Activated T-helper 17 cell treated with anti-CD3 and anti-CD28 coated beads, Interleukin-2, amount 50 U/mL, for 72 hours (primary cell): ENCODE results near the gene ATF3. TPM values are rescaled to one million over a fixed set of nuclear protein-coding genes. Genes with fewer than 3 reads are reported as not detected.
A peak's percentile ranks its signal among the peaks of the same experiment; 100 is the strongest.

Experiments
- ATAC-seq: fragments of 150-1000 bp; cut with Tn5 transposase; replicated peaks from 2 replicates; pipeline ENCODE4 v1.10.0; 2021; ENCODE audit warnings: mild to moderate bottlenecking, moderate library complexity
- H3K27ac Mint-ChIP-seq: one replicate; pipeline ENCODE4 v1.8.0; 2022; ENCODE audit warnings: mixed read lengths
- H3K27me3 Mint-ChIP-seq: one replicate; pipeline ENCODE4 v1.8.0; 2022; ENCODE audit warnings: mixed read lengths
- H3K36me3 Mint-ChIP-seq: one replicate; pipeline ENCODE4 v1.8.0; 2022; ENCODE audit warnings: low read depth, mild to moderate bottlenecking, mixed read lengths
- H3K4me1 Mint-ChIP-seq: one replicate; pipeline ENCODE4 v1.8.0; 2022; ENCODE audit warnings: mixed read lengths
- H3K4me3 Mint-ChIP-seq: one replicate; pipeline ENCODE4 v1.8.0; 2022; ENCODE audit warnings: mild to moderate bottlenecking, mixed read lengths
- H3K9me3 Mint-ChIP-seq: one replicate; pipeline ENCODE4 v1.8.0; 2022; ENCODE audit warnings: mixed read lengths
- total RNA-seq, 2 donors: library from RNA; stranded (reverse); gene quantifications; one replicate each; pipeline ENCODE4 v1.2.3, GENCODE V29; 2022

The ATF3 gene
- total RNA-seq, 2 donors from 2014 or later: 26.7 to 35.6 TPM

GRCh38 chr1:212622467-212622866 lies 13.9 kb downstream of the ATF3 start:
- H3K4me1 Mint-ChIP-seq: peaks cover 5% of the 10 kb centered on the region
- H3K27me3 Mint-ChIP-seq: peaks cover 3% of the 10 kb centered on the region
- no peaks in the 10 kb centered on the region for H3K9me3 Mint-ChIP-seq
- H3K27ac Mint-ChIP-seq: peak overlapping the region; percentile 4
- ATAC-seq: no peak
- H3K4me3 Mint-ChIP-seq: no peak overlapping the region
- peaks cover 40% of the 10 kb centered on the region for H3K36me3 Mint-ChIP-seq

- H3K9me3 Mint-ChIP-seq: no peaks in the 10 kb centered on the region
- H3K27me3 Mint-ChIP-seq: peaks cover 3% of the 10 kb centered on the region
- no peak for ATAC-seq
- H3K36me3 Mint-ChIP-seq: peaks cover 36% of the 10 kb centered on the region
- peaks cover 5% of the 10 kb centered on the region for H3K4me1 Mint-ChIP-seq
- no peak overlapping the region for H3K4me3 Mint-ChIP-seq
- H3K27ac Mint-ChIP-seq: no peak overlapping the region
Measured at GRCh38 chr1:212622906-212623305, 14.3 kb downstream of the ATF3 start.

- H3K4me1 Mint-ChIP-seq: peaks cover 5% of the 10 kb centered on the region
- no peak overlapping the region for H3K4me3 Mint-ChIP-seq
- H3K27ac Mint-ChIP-seq: no peak overlapping the region
- H3K27me3 Mint-ChIP-seq: peaks cover 3% of the 10 kb centered on the region
- ATAC-seq: no peak
- no peaks in the 10 kb centered on the region for H3K9me3 Mint-ChIP-seq
- H3K36me3 Mint-ChIP-seq: peaks cover 29% of the 10 kb centered on the region
Measured at GRCh38 chr1:212623603-212624002, 15.0 kb downstream of the ATF3 start.

GRCh38 chr1:212624976-212625501 lies 16.5 kb downstream of the ATF3 start:
- Mint-ChIP-seq H3K9me3 (no peaks in the 10 kb centered on the region), H3K36me3 (peaks cover 14% of the 10 kb centered on the region), H3K27me3 (peaks cover 3% of the 10 kb centered on the region), H3K4me3 (no peak overlapping the region), H3K4me1 (peaks cover 5% of the 10 kb centered on the region), H3K27ac (no peak overlapping the region)
- ATAC-seq: no peak

GRCh38 chr1:212625781-212626450 lies 17.4 kb downstream of the ATF3 start:
- H3K36me3 Mint-ChIP-seq: peaks cover 5% of the 10 kb centered on the region
- H3K27ac Mint-ChIP-seq: no peak overlapping the region
- H3K4me3 Mint-ChIP-seq: no peak overlapping the region

GRCh38 chr1:212628046-212628445 lies 19.5 kb downstream of the ATF3 start:
- Mint-ChIP-seq H3K36me3 (no peaks in the 10 kb centered on the region), H3K4me3 (no peak overlapping the region), H3K4me1 (no peaks in the 10 kb centered on the region), H3K27ac (no peak overlapping the region), H3K9me3 (no peaks in the 10 kb centered on the region), H3K27me3 (peaks cover 3% of the 10 kb centered on the region)
- ATAC-seq: no peak

More at GRCh38 chr1:212625781-212626450, 17.4 kb downstream of the ATF3 start:
- H3K4me1 Mint-ChIP-seq: peaks cover 5% of the 10 kb centered on the region
- no peak for ATAC-seq
- H3K9me3 Mint-ChIP-seq: no peaks in the 10 kb centered on the region
- H3K27me3 Mint-ChIP-seq: peaks cover 3% of the 10 kb centered on the region

- Mint-ChIP-seq H3K36me3 (no peaks in the 10 kb centered on the region), H3K27ac (no peak overlapping the region), H3K4me1 (no peaks in the 10 kb centered on the region), H3K9me3 (no peaks in the 10 kb centered on the region), H3K27me3 (peaks cover 3% of the 10 kb centered on the region), H3K4me3 (no peak overlapping the region)
- no peak for ATAC-seq
Measured at GRCh38 chr1:212628813-212629415, 20.4 kb downstream of the ATF3 start.

- no peaks in the 10 kb centered on the region for H3K4me1 Mint-ChIP-seq
- H3K27me3 Mint-ChIP-seq: peaks cover 3% of the 10 kb centered on the region
- no peak overlapping the region for H3K27ac Mint-ChIP-seq
- no peaks in the 10 kb centered on the region for H3K36me3 Mint-ChIP-seq
- no peaks in the 10 kb centered on the region for H3K9me3 Mint-ChIP-seq
- no peak for ATAC-seq
- no peak overlapping the region for H3K4me3 Mint-ChIP-seq
Measured at GRCh38 chr1:212629450-212630157, 21.0 kb downstream of the ATF3 start.

- no peak overlapping the region for H3K4me3 Mint-ChIP-seq
- ATAC-seq: peak; percentile 95
- H3K4me1 Mint-ChIP-seq: peaks cover 5% of the 10 kb centered on the region
- no peaks in the 10 kb centered on the region for H3K9me3 Mint-ChIP-seq
- no peaks in the 10 kb centered on the region for H3K36me3 Mint-ChIP-seq
- H3K27me3 Mint-ChIP-seq: peaks cover 3% of the 10 kb centered on the region
- no peak overlapping the region for H3K27ac Mint-ChIP-seq
Measured at GRCh38 chr1:212630158-212630900, 21.8 kb downstream of the ATF3 start.

- Mint-ChIP-seq H3K27me3 (peaks cover 4% of the 10 kb centered on the region), H3K9me3 (no peaks in the 10 kb centered on the region), H3K4me3 (no peak overlapping the region), H3K4me1 (peaks cover 17% of the 10 kb centered on the region), H3K36me3 (no peaks in the 10 kb centered on the region), H3K27ac (no peak overlapping the region)
- ATAC-seq: no peak
Measured at GRCh38 chr1:212633161-212633560, 24.6 kb downstream of the ATF3 start.

GRCh38 chr1:212634252-212634651 lies 25.7 kb downstream of the ATF3 start:
- Mint-ChIP-seq H3K27ac (no peak overlapping the region), H3K36me3 (no peaks in the 10 kb centered on the region), H3K4me3 (no peak overlapping the region), H3K27me3 (peaks cover 6% of the 10 kb centered on the region), H3K4me1 (peaks cover 17% of the 10 kb centered on the region), H3K9me3 (no peaks in the 10 kb centered on the region)
- ATAC-seq: no peak

- H3K36me3 Mint-ChIP-seq: no peaks in the 10 kb centered on the region
- peak overlapping the region; percentile 7 for H3K27ac Mint-ChIP-seq
- H3K27me3 Mint-ChIP-seq: peaks cover 9% of the 10 kb centered on the region
- H3K4me1 Mint-ChIP-seq: peaks cover 17% of the 10 kb centered on the region
- ATAC-seq: peak; percentile 51
- no peaks in the 10 kb centered on the region for H3K9me3 Mint-ChIP-seq
- H3K4me3 Mint-ChIP-seq: peak overlapping the region; percentile 3
Measured at GRCh38 chr1:212635141-212635631, 26.6 kb downstream of the ATF3 start.

GRCh38 chr1:212637902-212638301 lies 29.3 kb downstream of the ATF3 start:
- H3K36me3 Mint-ChIP-seq: no peaks in the 10 kb centered on the region
- peaks cover 16% of the 10 kb centered on the region for H3K27me3 Mint-ChIP-seq
- H3K4me3 Mint-ChIP-seq: no peak overlapping the region
- H3K27ac Mint-ChIP-seq: peak overlapping the region; percentile 22
- H3K4me1 Mint-ChIP-seq: peaks cover 17% of the 10 kb centered on the region
- H3K9me3 Mint-ChIP-seq: no peaks in the 10 kb centered on the region
- no peak for ATAC-seq

- Mint-ChIP-seq H3K36me3 (no peaks in the 10 kb centered on the region), H3K4me1 (peaks cover 17% of the 10 kb centered on the region), H3K27ac (no peak overlapping the region), H3K4me3 (no peak overlapping the region), H3K27me3 (peaks cover 19% of the 10 kb centered on the region), H3K9me3 (no peaks in the 10 kb centered on the region)
- no peak for ATAC-seq
Measured at GRCh38 chr1:212638492-212639151, 30.1 kb downstream of the ATF3 start.
